Measurements from ENCODE around the gene MT1E. TPM values are rescaled to one million over a fixed set of nuclear protein-coding genes. Genes with fewer than 3 reads are reported as not detected.
"Not testable (repeated sequence)": the region's sequence is repeated elsewhere in the genome, so short reads cannot be mapped to it uniquely, and the experiment has no call there.

The MT1E gene
- total RNA-seq, 2 donors from 2014 or later: 5.5 TPM; not detected in 1

GRCh38 chr16:56669005-56669839 lies 43.6 kb downstream of the MT1E start, which contains the start of gene MT1H:
MT1H (plus strand) TSS chr16:56669814; CDS start chr16:56669885, 71 bp downstream.
- Mint-ChIP-seq H3K27ac (no peak within 1 kb of the TSS), H3K4me1 (peaks cover 5% of the 10 kb centered on the region), H3K27me3 (ENCODE audit: insufficient read depth) (peaks cover 97% of the 10 kb centered on the region), H3K9me3 (no peaks in the 10 kb centered on the region), H3K4me3 (no peak within 1 kb of the TSS), H3K36me3 (ENCODE audit: low read depth) (no peaks in the 10 kb centered on the region)
- no peaks in the 10 kb centered on the region for H3K4me1 ChIP-seq (ENCODE audit: control insufficient read depth, insufficient read depth, low read length)
- H3K9ac ChIP-seq (ENCODE audit: extremely low read depth, low read length, poor library complexity, severe bottlenecking): no peak within 1 kb of the TSS
- no peak within 1 kb of the TSS for H3K27ac ChIP-seq (ENCODE audit: low read depth, low read length)
- no peaks in the 10 kb centered on the region for H3K36me3 ChIP-seq (ENCODE audit: control insufficient read depth, insufficient read depth, low read length)
- peak; percentile 68 for DNase-seq
- H3K9me3 ChIP-seq (ENCODE audit: control insufficient read depth, low read length): no peaks in the 10 kb centered on the region
- no peak for TF ChIP-seq CTCF (conservative IDR thresholded peaks at IDR 0.05)
- H3K27me3 ChIP-seq (ENCODE audit: control insufficient read depth, insufficient read depth, low read length, poor library complexity, severe bottlenecking): peaks cover 97% of the 10 kb centered on the region
- 27 to 29% methylated on average over 26 to 38 of the region's 38 CpGs for WGBS, 2 experiments (ENCODE audit: insufficient coverage in 1 of 2, insufficient read length in 1 of 2)
- no peak within 1 kb of the TSS for H3K4me3 ChIP-seq (ENCODE audit: low read length)

DNA sequence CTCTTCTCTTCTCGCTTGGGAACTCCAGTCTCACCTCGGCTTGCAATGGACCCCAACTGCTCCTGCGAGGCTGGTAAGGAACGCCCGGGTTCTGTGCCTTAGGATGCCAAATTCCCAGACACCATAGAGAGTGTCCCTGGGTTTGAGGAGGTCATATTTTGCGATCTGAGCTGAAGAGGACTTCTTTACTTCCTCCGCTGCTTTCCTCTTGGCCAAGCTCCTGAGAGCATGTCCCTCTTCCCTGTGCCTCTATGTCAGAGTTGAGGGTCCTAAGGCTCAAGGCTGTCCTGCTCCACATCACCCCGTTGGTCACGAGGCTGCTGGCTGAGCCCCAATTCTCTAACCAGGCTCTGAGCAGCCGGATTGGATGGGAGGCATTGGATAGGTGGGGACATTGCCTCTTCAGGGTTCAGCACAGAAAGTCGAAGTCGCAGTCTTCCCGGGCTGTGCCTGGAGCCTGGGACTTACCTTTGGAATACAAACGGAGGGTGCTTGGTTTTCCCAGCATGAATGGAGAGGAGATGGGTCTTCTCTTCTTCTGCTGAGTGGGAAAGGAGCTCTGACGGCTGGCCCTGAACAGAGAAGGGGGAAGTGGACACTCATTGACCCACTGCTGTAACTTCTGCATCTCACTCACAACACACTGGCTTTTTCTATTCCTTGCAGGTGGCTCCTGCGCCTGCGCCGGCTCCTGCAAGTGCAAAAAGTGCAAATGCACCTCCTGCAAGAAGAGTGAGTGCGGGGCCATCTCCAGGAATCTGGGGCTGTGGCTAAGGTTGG lies 44.4 kb downstream of the MT1E start:
- Histone ChIP-seq H3K9me3 (ENCODE audit: control insufficient read depth, low read length) (no peaks in the 10 kb centered on the region), H3K4me1 (ENCODE audit: control insufficient read depth, insufficient read depth, low read length) (no peaks in the 10 kb centered on the region), H3K9ac (ENCODE audit: extremely low read depth, low read length, poor library complexity, severe bottlenecking) (no peak overlapping the region), H3K27me3 (ENCODE audit: control insufficient read depth, insufficient read depth, low read length, poor library complexity, severe bottlenecking) (peaks cover 92% of the 10 kb centered on the region), H3K36me3 (ENCODE audit: control insufficient read depth, insufficient read depth, low read length) (no peaks in the 10 kb centered on the region), H3K4me3 (ENCODE audit: low read length) (no peak overlapping the region), H3K27ac (ENCODE audit: low read depth, low read length) (no peak overlapping the region)
- TF ChIP-seq CTCF (conservative IDR thresholded peaks at IDR 0.05): no peak
- peak; percentile 60 for DNase-seq
- 35 to 43% methylated on average over 10 to 19 of the region's 19 CpGs for WGBS, 2 experiments (ENCODE audit: insufficient coverage in 1 of 2, insufficient read length in 1 of 2)
- no peak overlapping the region for H3K4me3 Mint-ChIP-seq
- H3K9me3 Mint-ChIP-seq: no peaks in the 10 kb centered on the region
- no peak overlapping the region for H3K27ac Mint-ChIP-seq
- no peaks in the 10 kb centered on the region for H3K36me3 Mint-ChIP-seq (ENCODE audit: low read depth)
- H3K4me1 Mint-ChIP-seq: peaks cover 10% of the 10 kb centered on the region
- peaks cover 94% of the 10 kb centered on the region for H3K27me3 Mint-ChIP-seq (ENCODE audit: insufficient read depth)

- H3K4me1 Mint-ChIP-seq: peaks cover 15% of the 10 kb centered on the region
- no peaks in the 10 kb centered on the region for H3K36me3 ChIP-seq (ENCODE audit: control insufficient read depth, insufficient read depth, low read length)
- peaks cover 92% of the 10 kb centered on the region for H3K27me3 ChIP-seq (ENCODE audit: control insufficient read depth, insufficient read depth, low read length, poor library complexity, severe bottlenecking)
- no peak overlapping the region for H3K27ac ChIP-seq (ENCODE audit: low read depth, low read length)
- peaks cover 94% of the 10 kb centered on the region for H3K27me3 Mint-ChIP-seq (ENCODE audit: insufficient read depth)
- WGBS, 2 experiments (ENCODE audit: insufficient coverage in 1 of 2, insufficient read length in 1 of 2): 68 to 85% methylated on average over 2 of the region's 2 CpGs
- no peaks in the 10 kb centered on the region for H3K4me1 ChIP-seq (ENCODE audit: control insufficient read depth, insufficient read depth, low read length)
- H3K9me3 Mint-ChIP-seq: no peaks in the 10 kb centered on the region
- DNase-seq: no peak
- no peak overlapping the region for H3K4me3 ChIP-seq (ENCODE audit: low read length)
- no peak for TF ChIP-seq CTCF (conservative IDR thresholded peaks at IDR 0.05)
- H3K4me3 Mint-ChIP-seq: no peak overlapping the region
- no peak overlapping the region for H3K9ac ChIP-seq (ENCODE audit: extremely low read depth, low read length, poor library complexity, severe bottlenecking)
- H3K9me3 ChIP-seq (ENCODE audit: control insufficient read depth, low read length): no peaks in the 10 kb centered on the region
- H3K27ac Mint-ChIP-seq: no peak overlapping the region
- H3K36me3 Mint-ChIP-seq (ENCODE audit: low read depth): no peaks in the 10 kb centered on the region
Observed at GRCh38 chr16:56670620-56670934, 45.0 kb downstream of the MT1E start.

DNA sequence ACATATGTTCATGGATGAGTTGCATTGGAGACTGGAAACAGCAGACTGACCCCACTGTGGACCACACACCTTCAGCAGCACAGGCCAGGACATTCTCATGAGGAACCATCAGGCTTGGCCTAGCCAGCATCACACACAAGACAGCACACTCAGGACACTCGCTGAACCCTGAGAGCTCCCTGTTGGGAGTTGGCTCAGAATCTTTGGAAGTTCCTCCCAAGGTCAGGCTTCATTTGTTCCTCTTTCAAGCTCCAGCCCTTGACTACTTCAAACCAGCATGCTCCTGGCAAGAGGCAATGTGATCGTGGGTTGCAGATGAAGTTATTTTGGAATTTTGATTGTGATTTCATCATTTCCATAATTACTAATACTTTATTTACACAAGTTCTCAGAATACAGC lies 46.1 kb downstream of the MT1E start:
- not testable (repeated sequence) for H3K4me1 ChIP-seq (ENCODE audit: control insufficient read depth, insufficient read depth, low read length); H3K36me3 Mint-ChIP-seq (ENCODE audit: low read depth); H3K4me3 ChIP-seq (ENCODE audit: low read length); DNase-seq; H3K27ac Mint-ChIP-seq; H3K9me3 ChIP-seq (ENCODE audit: control insufficient read depth, low read length); H3K9ac ChIP-seq (ENCODE audit: extremely low read depth, low read length, poor library complexity, severe bottlenecking); H3K9me3 Mint-ChIP-seq; H3K4me3 Mint-ChIP-seq; H3K27ac ChIP-seq (ENCODE audit: low read depth, low read length); H3K36me3 ChIP-seq (ENCODE audit: control insufficient read depth, insufficient read depth, low read length)
- Mint-ChIP-seq H3K4me1 (peaks cover 21% of the 10 kb centered on the region), H3K27me3 (ENCODE audit: insufficient read depth) (peaks cover 92% of the 10 kb centered on the region)
- peaks cover 92% of the 10 kb centered on the region for H3K27me3 ChIP-seq (ENCODE audit: control insufficient read depth, insufficient read depth, low read length, poor library complexity, severe bottlenecking)
- 57 to 95% methylated on average over 1 of the region's 2 CpGs for WGBS, 2 experiments (ENCODE audit: insufficient coverage in 1 of 2, insufficient read length in 1 of 2)

DNA sequence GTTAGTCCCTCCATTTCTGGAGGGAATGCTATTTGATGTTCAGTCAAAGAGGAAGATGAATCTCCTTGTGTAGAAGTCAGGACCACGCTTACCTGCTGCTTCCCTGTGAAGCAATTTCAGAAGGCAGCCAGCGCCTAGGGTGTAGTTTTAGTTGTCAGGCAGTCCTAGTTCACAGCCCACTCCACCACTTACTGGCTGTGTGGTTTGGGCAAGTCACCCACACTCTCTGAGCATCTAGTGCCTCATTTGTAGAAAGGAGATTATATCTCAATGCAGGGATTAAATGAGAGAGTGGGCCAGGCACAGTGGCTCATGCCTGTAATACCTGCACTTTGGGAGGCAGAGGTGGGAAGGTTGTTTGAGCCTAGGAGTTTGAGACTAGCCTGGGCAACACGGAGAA lies 46.6 kb downstream of the MT1E start:
- not testable (repeated sequence) for H3K36me3 Mint-ChIP-seq (ENCODE audit: low read depth); H3K4me3 Mint-ChIP-seq; H3K27ac ChIP-seq (ENCODE audit: low read depth, low read length); H3K36me3 ChIP-seq (ENCODE audit: control insufficient read depth, insufficient read depth, low read length); H3K9ac ChIP-seq (ENCODE audit: extremely low read depth, low read length, poor library complexity, severe bottlenecking); DNase-seq; H3K27ac Mint-ChIP-seq; H3K4me3 ChIP-seq (ENCODE audit: low read length); H3K9me3 Mint-ChIP-seq; H3K4me1 ChIP-seq (ENCODE audit: control insufficient read depth, insufficient read depth, low read length); H3K9me3 ChIP-seq (ENCODE audit: control insufficient read depth, low read length)
- H3K4me1 Mint-ChIP-seq: peaks cover 21% of the 10 kb centered on the region
- peaks cover 91% of the 10 kb centered on the region for H3K27me3 Mint-ChIP-seq (ENCODE audit: insufficient read depth)
- 81 to 100% methylated on average over 2 to 3 of the region's 3 CpGs for WGBS, 2 experiments (ENCODE audit: insufficient coverage in 1 of 2, insufficient read length in 1 of 2)
- H3K27me3 ChIP-seq (ENCODE audit: control insufficient read depth, insufficient read depth, low read length, poor library complexity, severe bottlenecking): peaks cover 92% of the 10 kb centered on the region
